GF-D8 (cell line): ENCODE data around the gene VSIG10.
"Not testable (repeated sequence)": the region's sequence is repeated elsewhere in the genome, so short reads cannot be mapped to it uniquely, and the experiment has no call there.

Experiments used
- DNase-seq: peaks from one replicate; lab custom pipeline; 2025; lab: John Stamatoyannopoulos, UW

VSIG10 gene

GRCh38 chr12:118033902-118034301, 69.9 kb downstream of the VSIG10 start:
- no peak for DNase-seq

GRCh38 chr12:118033323-118033722, 70.5 kb downstream of the VSIG10 start:
- no peak for DNase-seq

- DNase-seq: no peak
Observed at GRCh38 chr12:118032188-118032587, 71.6 kb downstream of the VSIG10 start.

GRCh38 chr12:118029166-118029565, 74.6 kb downstream of the VSIG10 start:
- no peak for DNase-seq

- no peak for DNase-seq
Observed at GRCh38 chr12:118025168-118025567, 78.6 kb downstream of the VSIG10 start.

- no peak for DNase-seq
Observed at GRCh38 chr12:118023301-118023860, 80.4 kb downstream of the VSIG10 start.

GRCh38 chr12:118022728-118023109, 81.1 kb downstream of the VSIG10 start:
- DNase-seq: no peak

GRCh38 chr12:118022097-118022727, 81.6 kb downstream of the VSIG10 start:
- not testable (repeated sequence) for DNase-seq

GRCh38 chr12:118020036-118020435, 83.8 kb downstream of the VSIG10 start:
- DNase-seq: no peak

- DNase-seq: no peak
Observed at GRCh38 chr12:118017926-118018325, 85.9 kb downstream of the VSIG10 start.

- DNase-seq: peak; percentile 87
Observed at GRCh38 chr12:118016424-118017264, 87.2 kb downstream of the VSIG10 start, which contains the start of gene RFC5. Gene RFC5, plus strand, starts transcription at chr12:118016703. Its CDS starts 125 bp downstream, at chr12:118016828.

GRCh38 chr12:118015944-118016343, 87.9 kb downstream of the VSIG10 start:
- no peak for DNase-seq

- no peak for DNase-seq
Observed at GRCh38 chr12:118015306-118015705, 88.5 kb downstream of the VSIG10 start.
